Gastroesophageal sphincter (tissue), 4 donors: ENCODE data around the gene EIF5A. TPM values are rescaled to one million over a fixed set of nuclear protein-coding genes. Genes with fewer than 3 reads are reported as not detected.
A peak's percentile ranks its signal among the peaks of the same experiment; 100 is the strongest.

Experiments
- ATAC-seq: fragments of 150-250 bp; one replicate; pipeline ENCODE4 v1.9.1; 2016; ENCODE audit warnings: mild to moderate bottlenecking, moderate library complexity
- H3K27ac ChIP-seq, 4 donors: fragments of 200-600 bp; sonication (generic) in 3 of 4; 1 replicate in 3 of 4; 2 replicates in 1 of 4; pipeline ENCODE4 v1.5.1; 2016 to 2019
- H3K27me3 ChIP-seq: fragments of 200-600 bp; sonication (generic); one replicate; pipeline ENCODE4 v1.5.1; 2019
- H3K36me3 ChIP-seq, 2 donors: fragments of 200-600 bp; sonication (generic); one replicate each; pipeline ENCODE4 v1.5.1; 2019; ENCODE audit warnings: control low read depth in 1 of 2
- H3K4me1 ChIP-seq, 3 donors: fragments of 200-600 bp; sonication (generic); 1 replicate in 2 of 3; 2 replicates in 1 of 3; pipeline ENCODE4 v1.5.1; 2016 to 2019; ENCODE audit warnings: control low read depth in 2 of 3
- H3K4me3 ChIP-seq, 2 donors: fragments of 200-600 bp; sonication (generic); one replicate each; pipeline ENCODE4 v1.5.1; 2019; ENCODE audit warnings: mild to moderate bottlenecking in 1 of 2, moderate library complexity in 1 of 2
- H3K9me3 ChIP-seq, 3 donors: fragments of 200-600 bp; sonication (generic); one replicate each; pipeline ENCODE4 v1.5.1; 2017 to 2019; ENCODE audit warnings: control low read depth in 2 of 3
- CTCF ChIP-seq, 4 experiments: fragments of 200-600 bp in 2 of 4; fragments of 450-650 bp in 2 of 4; sonication (generic) in 1 of 4; IDR thresholded peaks; one replicate each; pipeline ENCODE4 v1.5.1; 2017 to 2019; ENCODE audit warnings: antibody characterized with exemption in 4 of 4, mild to moderate bottlenecking in 2 of 4, moderate library complexity in 2 of 4
- EP300 ChIP-seq: sonication (generic); formaldehyde crosslinking; IDR thresholded peaks from one replicate; pipeline ENCODE4 v1.6.1; 2017; ENCODE audit warnings: antibody characterized with exemption, mild to moderate bottlenecking
- POLR2A ChIP-seq, 2 donors: fragments of 450-650 bp; IDR thresholded peaks; one replicate each; pipeline ENCODE4 v1.6.1; 2017; ENCODE audit warnings: antibody characterized with exemption in 2 of 2, mild to moderate bottlenecking in 2 of 2, moderate library complexity in 1 of 2
- POLR2AphosphoS5 ChIP-seq: sonication (generic); formaldehyde crosslinking; IDR thresholded peaks from one replicate; pipeline ENCODE4 v1.6.1; 2017; ENCODE audit warnings: antibody characterized with exemption
- WGBS, 2 donors: methylation state at CpG; one replicate each; pipeline ENCODE4 v1.1.5; 2018; ENCODE audit warnings: low coverage in 1 of 2; 5-methylcytosine and 5-hydroxymethylcytosine counted together
- total RNA-seq, 4 donors: library from RNA; depleted of rRNA; stranded (reverse); fragments of >200 nt; gene quantifications; one replicate each; pipeline ENCODE4 v1.1.0, GENCODE V29; 2016

EIF5A gene
- total RNA-seq, 4 donors from 2014 or later: 145 to 233 (median 183) TPM

DNA sequence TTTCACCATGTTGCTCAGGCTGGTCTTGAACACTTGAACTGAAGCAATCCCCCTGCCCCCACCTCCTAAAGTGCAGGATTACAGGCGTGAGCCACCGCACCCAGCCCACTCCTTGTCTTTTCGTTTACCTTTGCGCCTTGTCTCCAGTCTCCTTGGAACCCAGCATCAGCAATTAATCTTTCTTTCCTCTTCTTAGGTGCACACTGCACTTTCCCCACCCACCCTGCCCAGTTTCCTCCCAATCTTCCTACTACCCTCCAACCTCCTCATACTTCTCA is 43.7 kb upstream of the EIF5A start:
- no peak for ATAC-seq
- peaks cover 83% of the 10 kb centered on the region for H3K27me3 ChIP-seq
- 39 to 52% methylated on average over 4 of the region's 4 CpGs for WGBS, 2 donors
- no peaks in the 10 kb centered on the region for H3K9me3 ChIP-seq
- H3K36me3 ChIP-seq: peaks cover 0 to 9% of the 10 kb centered on the region in 2 donors
- no peak overlapping the region for H3K27ac ChIP-seq
- H3K4me3 ChIP-seq: no peak overlapping the region
- peaks cover 0 to 34% (median 22%) of the 10 kb centered on the region in 3 donors for H3K4me1 ChIP-seq
- TF ChIP-seq POLR2A (IDR thresholded peaks at IDR 0.05): no peak
- TF ChIP-seq POLR2AphosphoS5: no peak
- no peak for TF ChIP-seq EP300
- no peak for TF ChIP-seq CTCF (IDR thresholded peaks at IDR 0.05)

DNA sequence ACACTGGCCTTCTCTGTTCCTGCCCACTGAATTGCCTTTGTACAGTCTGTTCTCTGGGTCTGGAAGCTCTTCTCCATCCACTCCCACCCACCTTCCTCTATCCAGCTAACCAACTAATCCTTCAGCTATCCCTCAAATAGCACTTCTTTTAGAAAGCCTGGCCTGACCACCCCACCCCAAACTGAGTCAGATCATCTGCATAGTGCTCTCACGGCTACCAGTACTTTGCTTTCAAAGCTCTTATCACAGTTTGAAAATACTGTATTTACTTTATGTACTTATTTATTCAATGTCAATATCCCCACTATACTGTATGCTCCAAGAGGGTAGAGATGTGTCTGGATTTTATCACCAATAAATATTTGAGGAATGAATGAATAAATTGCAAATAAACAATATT is 40.6 kb upstream of the EIF5A start:
- TF ChIP-seq CTCF (IDR thresholded peaks at IDR 0.05): no peak
- no peak for TF ChIP-seq POLR2AphosphoS5
- no peak for TF ChIP-seq POLR2A (IDR thresholded peaks at IDR 0.05)
- no peak for TF ChIP-seq EP300
- Histone ChIP-seq H3K27me3 (peaks cover 65% of the 10 kb centered on the region), H3K36me3 (no peaks in the 10 kb centered on the region), H3K9me3 (no peaks in the 10 kb centered on the region), H3K27ac (no peak overlapping the region), H3K4me3 (no peak overlapping the region), H3K4me1 (peaks cover 0 to 17% (median 11%) of the 10 kb centered on the region in 3 donors)
- ATAC-seq: no peak
- WGBS, 2 donors: 29 to 71% methylated on average over 1 of the region's 1 CpG

GRCh38 chr17:7279448-7279847 is 28.0 kb upstream of the EIF5A start:
- no peaks in the 10 kb centered on the region for H3K9me3 ChIP-seq
- H3K27ac ChIP-seq: no peak overlapping the region
- no peak for ATAC-seq
- no peaks in the 10 kb centered on the region for H3K27me3 ChIP-seq
- no peak for TF ChIP-seq POLR2AphosphoS5
- TF ChIP-seq POLR2A (IDR thresholded peaks at IDR 0.05): no peak
- no peak for TF ChIP-seq EP300
- TF ChIP-seq CTCF (IDR thresholded peaks at IDR 0.05): no peak
- H3K4me1 ChIP-seq: peaks cover 0 to 42% (median 17%) of the 10 kb centered on the region in 3 donors
- H3K36me3 ChIP-seq: peaks cover 0 to 12% of the 10 kb centered on the region in 2 donors
- 74 to 87% methylated on average over 8 of the region's 8 CpGs for WGBS, 2 donors
- H3K4me3 ChIP-seq: no peak overlapping the region

GRCh38 chr17:7280519-7281073 is 26.8 kb upstream of the EIF5A start:
- TF ChIP-seq POLR2AphosphoS5 (peak; percentile 51), CTCF (IDR thresholded peaks at IDR 0.05) (peak in 3 of 4 experiments; percentile 97 to 99 (median 98)), POLR2A (IDR thresholded peaks at IDR 0.05) (no peak)
- H3K4me3 ChIP-seq: peak overlapping the region; percentile 22 to 86
- no peaks in the 10 kb centered on the region for H3K9me3 ChIP-seq
- H3K27me3 ChIP-seq: no peaks in the 10 kb centered on the region
- H3K4me1 ChIP-seq: peaks cover 0 to 54% (median 24%) of the 10 kb centered on the region in 3 donors
- H3K36me3 ChIP-seq: peaks cover 0 to 24% of the 10 kb centered on the region in 2 donors
- peak overlapping the region; percentile 79 to 98 (median 96) for H3K27ac ChIP-seq
- WGBS, 2 donors: 0% methylated on average over 3 to 17 of the region's 29 CpGs
- peak; percentile 70 for ATAC-seq

GRCh38 chr17:7281074-7281952 is 26.1 kb upstream of the EIF5A start, which contains the start of gene SLC2A4:
SLC2A4 (plus strand) TSS chr17:7281718; CDS start chr17:7281935, 217 bp downstream.
- Histone ChIP-seq H3K9me3 (no peaks in the 10 kb centered on the region), H3K27ac (peak within 1 kb of the TSS; percentile 81 to 98 (median 96)), H3K4me1 (peaks cover 0 to 61% (median 24%) of the 10 kb centered on the region in 3 donors), H3K27me3 (no peaks in the 10 kb centered on the region), H3K36me3 (peaks cover 0 to 31% of the 10 kb centered on the region in 2 donors), H3K4me3 (peak within 1 kb of the TSS; percentile 53 to 86)
- no CpG with 5 or more reads among the region's 71 CpGs for WGBS, 2 donors
- ATAC-seq: peak; percentile 88
- TF ChIP-seq EP300 (no peak), CTCF (IDR thresholded peaks at IDR 0.05) (peak in 1 of 4 experiments; percentile 23), POLR2AphosphoS5 (peak; percentile 84), POLR2A (IDR thresholded peaks at IDR 0.05) (peak; percentile 78 to 86)
